Retinal pigment epithelial cell (primary cell): Measurements from ENCODE around the gene SCG3.

ENCODE experiments used
- DNase-seq: peaks from one replicate; pipeline ENCODE4 v3.0.0-alpha.2; 2010; ENCODE audit warnings: low read depth
- H3K4me3 ChIP-seq: 2 replicates; pipeline ENCODE4 v1.5.1; 2011; ENCODE audit warnings: mild to moderate bottlenecking, low read length, control low read depth, moderate library complexity
- TF ChIP-seq, protein P1 (sequence below): conservative IDR thresholded peaks from 2 replicates; pipeline ENCODE4 v1.5.1; 2011; ENCODE audit warnings: low read depth, low read length, control low read depth, inconsistent platforms

SCG3 gene

DNA sequence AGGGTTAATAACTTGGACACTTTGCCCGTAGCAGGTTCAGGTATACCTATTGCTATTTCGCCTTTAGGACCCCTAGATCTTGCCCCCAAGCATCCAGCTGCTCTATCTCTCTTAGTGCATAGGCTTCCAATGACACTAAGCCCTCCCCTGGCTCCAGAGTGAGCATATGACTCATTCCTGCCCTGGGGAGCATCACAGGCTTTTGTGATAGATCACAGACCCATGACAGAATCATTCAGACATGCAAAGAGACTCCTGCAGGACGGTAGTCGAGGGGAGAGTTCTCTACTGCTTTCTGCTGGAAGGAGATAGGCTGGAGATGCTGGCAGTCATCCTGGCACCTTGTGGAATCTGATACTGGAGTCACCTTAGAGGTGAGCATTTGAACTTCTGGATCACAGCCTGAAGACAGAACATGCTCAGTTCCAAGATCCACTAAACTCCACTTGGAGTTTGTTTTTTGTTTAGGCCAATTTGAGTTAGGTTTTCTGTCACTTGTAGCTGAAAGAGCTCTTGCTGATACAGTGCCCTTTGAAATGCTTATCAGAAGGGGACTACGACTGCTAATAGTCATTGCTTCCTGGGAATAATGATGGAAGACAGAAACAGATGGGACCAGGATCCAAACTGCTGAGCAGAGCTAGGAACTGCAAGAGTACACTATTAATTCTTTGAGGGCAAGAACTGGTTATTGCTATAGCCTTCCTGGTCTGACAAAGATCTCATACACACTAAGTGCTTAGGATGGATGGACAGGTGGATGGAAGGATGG, 45.2 kb downstream of the SCG3 start:
- H3K4me3 ChIP-seq: no peak overlapping the region
- no peak for DNase-seq
- TF ChIP-seq, protein P1, sequence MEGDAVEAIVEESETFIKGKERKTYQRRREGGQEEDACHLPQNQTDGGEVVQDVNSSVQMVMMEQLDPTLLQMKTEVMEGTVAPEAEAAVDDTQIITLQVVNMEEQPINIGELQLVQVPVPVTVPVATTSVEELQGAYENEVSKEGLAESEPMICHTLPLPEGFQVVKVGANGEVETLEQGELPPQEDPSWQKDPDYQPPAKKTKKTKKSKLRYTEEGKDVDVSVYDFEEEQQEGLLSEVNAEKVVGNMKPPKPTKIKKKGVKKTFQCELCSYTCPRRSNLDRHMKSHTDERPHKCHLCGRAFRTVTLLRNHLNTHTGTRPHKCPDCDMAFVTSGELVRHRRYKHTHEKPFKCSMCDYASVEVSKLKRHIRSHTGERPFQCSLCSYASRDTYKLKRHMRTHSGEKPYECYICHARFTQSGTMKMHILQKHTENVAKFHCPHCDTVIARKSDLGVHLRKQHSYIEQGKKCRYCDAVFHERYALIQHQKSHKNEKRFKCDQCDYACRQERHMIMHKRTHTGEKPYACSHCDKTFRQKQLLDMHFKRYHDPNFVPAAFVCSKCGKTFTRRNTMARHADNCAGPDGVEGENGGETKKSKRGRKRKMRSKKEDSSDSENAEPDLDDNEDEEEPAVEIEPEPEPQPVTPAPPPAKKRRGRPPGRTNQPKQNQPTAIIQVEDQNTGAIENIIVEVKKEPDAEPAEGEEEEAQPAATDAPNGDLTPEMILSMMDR: no peak

DNA sequence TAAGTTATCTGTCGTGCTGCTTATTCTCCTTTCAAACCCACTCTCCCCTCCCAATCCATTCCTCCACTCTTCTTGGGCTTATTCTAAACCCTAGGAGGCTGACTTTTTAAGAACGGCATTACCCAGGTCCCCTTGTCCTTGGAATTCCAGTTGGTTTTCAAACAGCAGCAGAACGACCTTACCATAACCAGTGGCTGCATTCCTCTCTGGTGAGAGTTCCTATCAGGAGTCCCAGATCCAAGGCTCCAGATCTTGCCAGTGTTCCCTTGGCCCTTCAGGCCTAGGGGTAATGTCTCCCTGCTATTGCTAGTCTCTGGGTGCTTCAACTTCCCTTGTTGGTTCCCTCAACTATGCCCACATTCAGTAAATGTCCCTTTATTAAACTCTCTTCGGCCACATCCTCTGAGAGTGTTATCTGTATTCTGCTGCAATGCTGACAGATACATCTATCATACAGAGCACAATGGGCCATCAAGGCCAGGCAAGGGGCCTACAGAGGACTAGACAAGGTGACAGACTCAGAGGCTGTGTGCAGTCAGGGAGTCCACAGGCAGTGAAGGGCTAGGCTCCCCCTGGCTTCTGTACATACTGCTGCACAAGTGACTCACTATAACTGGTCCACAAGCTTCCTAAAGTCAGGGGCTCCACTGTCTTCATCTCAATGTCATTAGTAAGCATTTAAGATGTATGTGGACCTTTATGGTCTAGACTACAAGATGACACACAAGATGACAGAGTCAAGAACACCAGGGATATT, 46.0 kb downstream of the SCG3 start:
- H3K4me3 ChIP-seq: no peak overlapping the region
- TF ChIP-seq, protein P1: peak; percentile 20
- DNase-seq: no peak

DNA sequence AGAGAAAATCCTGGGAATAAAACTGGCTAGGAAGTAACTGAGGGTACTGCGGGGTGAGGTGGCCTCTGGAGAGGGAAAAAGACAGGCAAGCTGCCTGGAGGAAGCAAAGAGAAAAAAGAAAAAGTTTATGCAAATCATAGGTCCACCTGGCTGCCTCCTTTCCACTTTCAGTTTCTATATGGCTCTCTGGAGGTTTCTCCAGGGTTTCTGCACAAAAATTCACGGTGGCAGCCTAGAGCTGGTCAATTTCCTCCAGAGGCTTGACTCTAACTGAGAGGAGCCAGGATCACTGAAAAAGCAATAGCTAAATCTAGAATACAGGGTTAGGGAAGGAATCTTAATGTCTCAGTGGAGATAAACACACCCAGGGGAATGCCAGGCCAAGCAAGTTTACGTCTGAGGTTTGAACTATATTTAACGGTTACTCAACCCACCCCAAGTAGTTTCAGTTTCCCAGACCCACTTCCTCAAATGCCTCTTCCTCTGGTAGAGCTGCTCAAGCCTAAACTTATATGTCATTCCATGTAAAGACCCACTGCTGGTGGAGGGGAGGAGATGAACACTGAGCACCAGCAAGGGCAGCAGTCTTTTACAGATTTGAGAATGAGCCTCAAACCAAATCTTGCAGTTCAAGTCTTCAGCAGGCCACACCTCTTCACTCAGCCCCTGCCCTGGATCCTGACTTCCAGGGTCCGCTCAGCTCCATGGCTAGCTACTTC, 50.4 kb downstream of the SCG3 start:
- H3K4me3 ChIP-seq: no peak overlapping the region
- no peak for DNase-seq
- TF ChIP-seq, protein P1: no peak

DNA sequence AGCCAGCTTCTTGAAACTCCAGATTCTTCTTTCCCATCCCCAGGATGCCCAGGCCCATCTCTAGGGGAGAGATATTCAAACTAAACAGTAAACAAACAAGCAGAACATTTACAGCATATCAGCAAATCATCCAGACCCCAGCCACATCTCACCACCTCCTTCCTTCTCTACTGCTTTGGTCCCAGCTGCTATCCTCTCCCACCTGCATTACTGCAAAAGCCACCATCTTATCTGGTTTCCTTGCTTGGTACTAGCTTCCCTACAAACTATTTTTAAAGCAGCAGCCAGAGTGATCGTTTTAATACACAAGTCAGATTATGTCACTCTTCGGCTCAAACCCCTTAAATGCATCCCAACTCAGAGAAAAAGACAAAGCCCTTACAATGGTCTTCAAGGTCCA, 51.3 kb downstream of the SCG3 start:
- H3K4me3 ChIP-seq: no peak overlapping the region
- no peak for DNase-seq
- TF ChIP-seq, protein P1: no peak

DNA sequence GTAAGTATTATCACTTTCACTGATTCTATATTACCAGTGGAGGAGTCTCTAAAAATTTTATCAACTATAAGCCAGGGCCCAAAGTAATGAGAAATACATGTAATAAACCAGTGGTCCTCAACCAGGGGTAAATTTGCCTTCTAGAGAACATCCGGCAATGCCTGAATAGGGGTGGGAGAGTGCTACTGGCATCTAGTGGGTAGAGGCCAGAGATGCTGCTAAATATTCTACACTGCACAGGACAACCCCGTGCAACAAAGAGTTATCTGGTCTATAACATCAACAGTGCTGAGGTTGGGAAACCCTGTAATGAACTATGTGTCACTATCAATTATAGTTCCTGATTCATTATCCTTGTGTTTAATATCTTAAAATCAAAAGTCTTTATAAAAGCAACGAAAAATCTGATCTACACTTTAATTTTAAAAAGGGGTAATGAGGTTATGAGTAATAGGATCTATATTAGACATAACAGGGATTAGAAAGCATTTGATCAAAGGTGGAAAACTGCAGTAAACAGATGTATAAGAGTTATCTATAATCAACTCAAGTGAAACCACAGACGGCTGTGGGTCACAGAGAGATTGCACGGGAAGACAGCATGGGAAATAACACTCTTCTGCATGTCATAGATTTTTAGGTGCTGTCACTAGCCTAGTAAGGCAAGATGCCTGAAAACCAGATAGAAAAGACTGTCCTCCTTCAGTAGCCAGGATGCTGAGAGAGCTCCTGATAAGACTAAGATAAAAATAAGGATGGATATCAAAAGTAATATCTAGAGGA, 54.1 kb downstream of the SCG3 start:
- H3K4me3 ChIP-seq: no peak overlapping the region
- no peak for DNase-seq
- TF ChIP-seq, protein P1: no peak

DNA sequence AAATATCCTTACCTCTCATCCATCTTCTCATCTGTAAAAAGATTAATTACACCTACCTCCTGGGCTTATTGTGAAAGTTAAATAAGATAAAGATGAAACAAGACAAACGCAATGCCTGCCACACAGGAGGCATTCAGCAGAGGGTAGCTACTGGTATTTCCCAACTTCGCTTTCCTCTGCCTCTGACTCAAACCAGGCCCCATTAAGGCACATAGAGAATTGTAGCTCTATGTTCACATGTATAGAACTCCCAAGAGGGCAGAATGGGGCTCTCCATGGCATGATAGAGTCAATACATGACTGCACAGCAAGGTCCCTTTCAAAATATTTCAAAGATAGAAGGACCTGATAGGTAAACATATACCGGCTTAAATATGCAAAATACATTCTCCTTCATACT, 54.8 kb downstream of the SCG3 start:
- DNase-seq: no peak
- H3K4me3 ChIP-seq: no peak overlapping the region
- TF ChIP-seq, protein P1: no peak
